ENCODE data around the gene SKOR2.

The SKOR2 gene

DNA sequence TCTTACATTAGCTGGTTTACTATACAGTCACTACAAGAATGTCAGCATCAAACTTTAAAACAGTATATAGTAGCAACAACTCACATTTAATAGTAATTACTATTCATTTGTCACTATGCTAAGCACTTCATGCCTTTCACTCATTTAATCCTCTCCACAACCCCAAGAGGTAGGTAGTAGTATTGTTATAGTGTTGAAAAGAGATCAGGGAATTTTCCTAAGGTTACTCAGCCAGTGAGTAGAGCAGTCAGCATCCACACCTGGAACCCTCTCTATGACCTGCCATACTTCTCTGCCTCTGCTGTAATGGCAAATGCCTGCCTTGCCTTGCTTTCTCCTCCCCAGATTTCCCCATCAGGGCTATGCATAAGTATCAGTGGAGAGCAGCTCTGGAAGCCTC lies 24.8 kb downstream of the SKOR2 start:
- no peak for DNase-seq (ENCODE audit: low read depth in 1 of 2, low spot score in 1 of 2)
- TF ChIP-seq POLR2AphosphoS5 (IDR thresholded peaks at IDR 0.05; ENCODE audit: low read depth), result no peak
- no peak for TF ChIP-seq CTCF (IDR thresholded peaks at IDR 0.05; ENCODE audit: insufficient read depth, low read length)
- TF ChIP-seq REST (IDR thresholded peaks at IDR 0.05; ENCODE audit: insufficient replicate concordance, low read depth), result no peak
- TF ChIP-seq GABPA (IDR thresholded peaks at IDR 0.05; ENCODE audit: low read depth), result no peak
- TF ChIP-seq SPI1 (IDR thresholded peaks at IDR 0.05; ENCODE audit: borderline replicate concordance, low read depth), result no peak
- H3K27ac ChIP-seq (replicated peaks), result no peak overlapping the region
- peaks cover 42% of the 10 kb centered on the region for H3K27me3 ChIP-seq (ENCODE audit: insufficient read depth, poor library complexity, severe bottlenecking)
- H3K4me3 ChIP-seq (replicated peaks; ENCODE audit: insufficient read depth, low read length), result no peak overlapping the region

- Histone ChIP-seq H3K27me3 (ENCODE audit: insufficient read depth, poor library complexity, severe bottlenecking) (peaks cover 34% of the 10 kb centered on the region), H3K4me3 (replicated peaks; ENCODE audit: insufficient read depth, low read length) (no peak overlapping the region), H3K27ac (replicated peaks) (no peak overlapping the region)
- TF ChIP-seq SPI1 (IDR thresholded peaks at IDR 0.05; ENCODE audit: borderline replicate concordance, low read depth) (no peak), CTCF (IDR thresholded peaks at IDR 0.05; ENCODE audit: insufficient read depth, low read length) (peak; percentile 48)
- peak; percentile 23 to 46 for DNase-seq (ENCODE audit: low read depth in 1 of 2, low spot score in 1 of 2)
Measured at GRCh38 chr18:47215554-47216138, 35.8 kb downstream of the SKOR2 start.

- H3K27ac ChIP-seq (replicated peaks), result no peak overlapping the region
- no peak overlapping the region for H3K4me3 ChIP-seq (replicated peaks; ENCODE audit: insufficient read depth, low read length)
- peaks cover 22% of the 10 kb centered on the region for H3K27me3 ChIP-seq (ENCODE audit: insufficient read depth, poor library complexity, severe bottlenecking)
- DNase-seq (ENCODE audit: low read depth in 1 of 2, low spot score in 1 of 2), result no peak
- no peak for TF ChIP-seq REST (IDR thresholded peaks at IDR 0.05; ENCODE audit: insufficient replicate concordance, low read depth)
Measured at GRCh38 chr18:47209171-47209570, 42.3 kb downstream of the SKOR2 start.

DNA sequence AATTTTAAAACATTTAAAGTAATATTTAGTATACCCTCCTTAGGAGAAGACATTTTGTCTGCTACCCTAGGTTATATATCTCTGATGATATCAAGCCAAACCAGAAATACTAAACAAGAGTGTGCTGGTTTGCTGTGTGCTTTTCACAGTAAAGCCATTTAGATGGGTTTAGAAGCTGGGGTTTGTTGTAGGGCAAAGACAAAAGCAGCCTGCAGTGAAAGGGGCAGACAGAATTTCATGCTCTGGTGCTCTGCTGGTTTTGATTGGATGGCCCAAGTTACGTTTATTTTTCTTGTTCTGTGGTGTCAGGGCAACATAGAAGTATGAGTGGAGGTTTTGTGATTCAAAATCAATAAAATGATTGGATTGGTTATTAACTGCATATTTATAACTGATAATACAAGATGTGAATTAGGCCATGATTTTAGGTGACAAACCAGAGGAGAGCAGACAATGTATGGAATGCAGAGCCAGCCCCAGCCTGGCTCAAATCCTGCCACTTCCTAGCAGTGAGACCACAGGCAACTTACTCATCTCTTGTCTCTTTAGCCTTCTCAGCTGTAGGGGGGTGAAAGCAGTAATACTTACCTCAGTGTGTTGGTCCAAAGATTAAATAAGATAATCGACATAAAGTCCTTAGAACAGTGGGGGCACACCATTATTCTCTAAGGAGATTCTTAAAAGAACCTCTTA lies 44.4 kb downstream of the SKOR2 start:
- Histone ChIP-seq H3K4me3 (replicated peaks; ENCODE audit: insufficient read depth, low read length) (no peak overlapping the region), H3K27me3 (ENCODE audit: insufficient read depth, poor library complexity, severe bottlenecking) (peaks cover 16% of the 10 kb centered on the region), H3K27ac (replicated peaks) (no peak overlapping the region)
- no peak for TF ChIP-seq REST (IDR thresholded peaks at IDR 0.05; ENCODE audit: insufficient replicate concordance, low read depth)
- TF ChIP-seq POLR2AphosphoS5 (IDR thresholded peaks at IDR 0.05; ENCODE audit: low read depth), result no peak
- TF ChIP-seq CTCF (IDR thresholded peaks at IDR 0.05; ENCODE audit: insufficient read depth, low read length), result no peak
- TF ChIP-seq SPI1 (IDR thresholded peaks at IDR 0.05; ENCODE audit: borderline replicate concordance, low read depth), result no peak
- TF ChIP-seq GABPA (IDR thresholded peaks at IDR 0.05; ENCODE audit: low read depth), result no peak
- DNase-seq (ENCODE audit: low read depth in 1 of 2, low spot score in 1 of 2), result no peak

Data from HL-60 (cell line).